H1 (cell line): ENCODE measurements around the gene HS3ST5. TPM values are rescaled to one million over a fixed set of nuclear protein-coding genes. Genes with fewer than 3 reads are reported as not detected.

Experiments
- CTCF ChIA-PET: fragments of 300-600 bp; sonication (Branson Sonifier 250); formaldehyde crosslinking; loops from one replicate; lab custom pipeline; 2021; ENCODE audit not compliant: partially characterized antibody; lab: Charles Lee
- POLR2A ChIA-PET: fragments of 300-600 bp; sonication (Branson Sonifier 250); formaldehyde crosslinking; loops from one replicate; lab custom pipeline; 2021; ENCODE audit warnings: inconsistent platforms; ENCODE audit not compliant: partially characterized antibody; lab: Charles Lee
- DNase-seq, 2 experiments: peaks; one replicate each; pipeline versions ENCODE4 v3.0.0 to v3.0.0-alpha.2; 2010 to 2022; ENCODE audit warnings: low spot score in 2 of 2, low read depth in 1 of 2, mixed read lengths in 1 of 2
- FAIRE-seq: peaks from 2 replicates; lab custom pipeline; 2011; peaks lifted over from hg19 to GRCh38; lab: Jason Lieb, UNC
- H2AFZ ChIP-seq: 2 replicates; pipeline ENCODE4 v1.8.1; 2012; ENCODE audit warnings: low read length, inconsistent platforms
- H2AK5ac ChIP-seq: 2 replicates; pipeline ENCODE4 v1.6.1; 2013; ENCODE audit warnings: low read depth, low read length
- H2BK120ac ChIP-seq: replicated peaks from 2 replicates; pipeline ENCODE3; 2013; ENCODE audit warnings: low read depth, low read length, inconsistent platforms
- H2BK12ac ChIP-seq: 2 replicates; pipeline ENCODE4 v1.6.1; 2013; ENCODE audit warnings: low read depth, low read length
- H2BK15ac ChIP-seq: 2 replicates; pipeline ENCODE4 v1.6.1; 2013; ENCODE audit warnings: low read length
- H2BK20ac ChIP-seq: 2 replicates; pipeline ENCODE4 v1.6.1; 2013; ENCODE audit warnings: low read length
- H2BK5ac ChIP-seq: 2 replicates; pipeline ENCODE4 v1.6.1; 2013; ENCODE audit warnings: low read depth, low read length
- H3K14ac ChIP-seq: 2 replicates; pipeline ENCODE4 v1.6.1; 2013; ENCODE audit warnings: inconsistent platforms; ENCODE audit not compliant: insufficient read length
- H3K18ac ChIP-seq: 2 replicates; pipeline ENCODE4 v1.6.1; 2013; ENCODE audit warnings: low read length; ENCODE audit errors: extremely low read depth
- H3K23ac ChIP-seq: 2 replicates; pipeline ENCODE4 v1.6.1; 2013; ENCODE audit warnings: inconsistent platforms; ENCODE audit not compliant: insufficient read length
- H3K23me2 ChIP-seq: 2 replicates; pipeline ENCODE4 v1.6.1; 2013; ENCODE audit warnings: low read depth, low read length
- H3K27ac ChIP-seq: 2 replicates; pipeline ENCODE4 v1.6.1; 2011; ENCODE audit warnings: low read depth, low read length, inconsistent platforms
- H3K27me3 ChIP-seq, 4 experiments: replicated peaks in 1 of 4; 1 replicate in 1 of 4; 2 replicates in 3 of 4; pipeline versions ENCODE4 v1.6.1 to v1.8.1; 2011 to 2013; ENCODE audit warnings: low read length in 3 of 4, mild to moderate bottlenecking in 3 of 4, inconsistent platforms in 2 of 4, mixed read lengths in 2 of 4, moderate library complexity in 1 of 4; ENCODE audit not compliant: control insufficient read depth in 3 of 4, insufficient read depth in 3 of 4; ENCODE audit errors: extremely low read depth in 1 of 4
- H3K36me3 ChIP-seq, 4 experiments: 2 replicates each; pipeline versions ENCODE4 v1.6.1 to v1.8.1; 2011 to 2013; ENCODE audit warnings: mild to moderate bottlenecking in 4 of 4, low read length in 3 of 4, moderate library complexity in 2 of 4, control low read depth in 1 of 4, inconsistent platforms in 1 of 4; ENCODE audit not compliant: insufficient read depth in 4 of 4, control insufficient read depth in 2 of 4
- H3K4ac ChIP-seq: replicated peaks from 2 replicates; pipeline ENCODE3; 2013; ENCODE audit warnings: low read length, low read depth, mixed read lengths, inconsistent platforms; ENCODE audit not compliant: insufficient read length
- H3K4me1 ChIP-seq, 4 experiments: replicated peaks in 1 of 4; 1 replicate in 1 of 4; 2 replicates in 3 of 4; pipeline versions ENCODE4 v1.6.1 to v1.8.1; 2011 to 2013; ENCODE audit warnings: low read length in 3 of 4, inconsistent platforms in 2 of 4, mixed read lengths in 1 of 4; ENCODE audit not compliant: insufficient read depth in 4 of 4, control insufficient read depth in 3 of 4
- H3K4me2 ChIP-seq, 2 experiments: 2 replicates each; pipeline versions ENCODE4 v1.6.1 to v1.8.1; 2011 to 2013; ENCODE audit warnings: low read depth in 2 of 2, low read length in 2 of 2, control low read depth in 1 of 2, inconsistent platforms in 1 of 2, mild to moderate bottlenecking in 1 of 2; ENCODE audit not compliant: insufficient read depth in 1 of 2
- H3K4me3 ChIP-seq, 4 experiments: fragments of 200-600, 300-600 bp in 1 of 4; sonication (generic), shearing (Covaris generic), sonication (Bioruptor Twin) in 1 of 4; 2 replicates each; pipeline versions ENCODE4 v1.5.1 to v1.8.1; 2011 to 2016; ENCODE audit warnings: low read length in 4 of 4, low read depth in 3 of 4, control low read depth in 2 of 4, inconsistent platforms in 2 of 4, mild to moderate bottlenecking in 2 of 4, mixed read lengths in 1 of 4, moderate library complexity in 1 of 4; ENCODE audit not compliant: insufficient read depth in 2 of 4; ENCODE audit errors: extremely low read depth in 1 of 4
- H3K56ac ChIP-seq: replicated peaks from 2 replicates; pipeline ENCODE3; 2013; ENCODE audit warnings: low read depth, mild to moderate bottlenecking, mixed read lengths, low read length, inconsistent platforms; ENCODE audit not compliant: insufficient read length
- H3K79me1 ChIP-seq: 2 replicates; pipeline ENCODE4 v1.6.1; 2013; ENCODE audit warnings: low read depth, low read length, control low read depth
- H3K79me2 ChIP-seq, 2 experiments: 2 replicates each; pipeline versions ENCODE4 v1.6.1 to v1.8.1; 2012 to 2013; ENCODE audit warnings: low read length in 2 of 2, mild to moderate bottlenecking in 2 of 2, inconsistent platforms in 1 of 2; ENCODE audit not compliant: insufficient read depth in 2 of 2, control insufficient read depth in 1 of 2
- H3K9ac ChIP-seq, 4 experiments: replicated peaks in 1 of 4; 1 replicate in 1 of 4; 2 replicates in 3 of 4; pipeline versions ENCODE4 v1.6.1 to v1.8.1; 2011 to 2013; ENCODE audit warnings: low read depth in 3 of 4, low read length in 3 of 4, control low read depth in 2 of 4, mild to moderate bottlenecking in 2 of 4, moderate library complexity in 2 of 4, inconsistent platforms in 1 of 4; ENCODE audit errors: extremely low read depth in 1 of 4
- H3K9me3 ChIP-seq, 2 experiments: 2 replicates each; pipeline versions ENCODE4 v1.6.1 to v1.8.1; 2012 to 2013; ENCODE audit warnings: mild to moderate bottlenecking in 2 of 2, moderate library complexity in 2 of 2, control low read depth in 1 of 2, inconsistent platforms in 1 of 2, low read depth in 1 of 2, low read length in 1 of 2, mixed read lengths in 1 of 2; ENCODE audit not compliant: insufficient read depth in 2 of 2
- H4K20me1 ChIP-seq, 2 experiments: replicated peaks in 1 of 2; 2 replicates each; pipeline versions ENCODE3 to v1.8.1; 2011 to 2013; ENCODE audit warnings: inconsistent platforms in 2 of 2, low read length in 2 of 2, mild to moderate bottlenecking in 1 of 2; ENCODE audit not compliant: insufficient read depth in 2 of 2, control insufficient read depth in 1 of 2
- H4K5ac ChIP-seq: 2 replicates; pipeline ENCODE4 v1.6.1; 2013; ENCODE audit warnings: low read length, low read depth, mixed read lengths, inconsistent platforms; ENCODE audit not compliant: insufficient read length
- H4K8ac ChIP-seq: 2 replicates; pipeline ENCODE4 v1.8.0; 2013; ENCODE audit warnings: mild to moderate bottlenecking, moderate library complexity, low read length, inconsistent platforms; ENCODE audit not compliant: insufficient read depth; ENCODE audit errors: extremely low read depth
- H4K91ac ChIP-seq: replicated peaks from 2 replicates; pipeline ENCODE3; 2013; ENCODE audit warnings: low read length, mixed read lengths, inconsistent platforms; ENCODE audit not compliant: insufficient read length
- CHD1 ChIP-seq: IDR thresholded peaks from 2 replicates; pipeline ENCODE4 v1.6.1; 2012; ENCODE audit warnings: low read depth, low read length, improper control_type of control experiment
- EP300 ChIP-seq, 2 experiments: IDR thresholded peaks; 1 replicate in 1 of 2; 2 replicates in 1 of 2; pipeline ENCODE4 v1.6.1; 2011 to 2012; ENCODE audit warnings: low read depth in 2 of 2, low read length in 2 of 2, mild to moderate bottlenecking in 2 of 2, borderline replicate concordance in 1 of 2, inconsistent platforms in 1 of 2, moderate library complexity in 1 of 2
- JUND ChIP-seq: IDR thresholded peaks from 2 replicates; pipeline ENCODE4 v1.6.1; 2011; ENCODE audit warnings: mild to moderate bottlenecking, improper control_type of control experiment, low read length
- KDM5A ChIP-seq: fragments of 200-600 bp; IDR thresholded peaks from 2 replicates; pipeline ENCODE4 v1.7.1; 2012; ENCODE audit warnings: mild to moderate bottlenecking, low read length, inconsistent platforms, mixed read lengths
- MAFK ChIP-seq: IDR thresholded peaks from 2 replicates; pipeline ENCODE4 v1.6.1; 2012; ENCODE audit warnings: low read depth, mild to moderate bottlenecking, improper control_type of control experiment, low read length
- NRF1 ChIP-seq: IDR thresholded peaks from 2 replicates; pipeline ENCODE4 v1.6.1; 2011; ENCODE audit warnings: mild to moderate bottlenecking, low read depth, low read length, improper control_type of control experiment
- POU5F1 ChIP-seq: IDR thresholded peaks from 2 replicates; pipeline ENCODE4 v1.6.1; 2011; ENCODE audit warnings: low read depth, mild to moderate bottlenecking, low read length, moderate library complexity
- RBBP5 ChIP-seq: IDR thresholded peaks from 2 replicates; pipeline ENCODE4 v1.7.1; 2012; ENCODE audit warnings: low read depth, mild to moderate bottlenecking, inconsistent platforms, low read length, moderate library complexity, borderline replicate concordance
- SIN3A ChIP-seq, 2 experiments: IDR thresholded peaks in 1 of 2; conservative IDR thresholded peaks in 1 of 2; 2 replicates each; pipeline ENCODE4 v1.6.1; 2011 to 2012; ENCODE audit warnings: low read length in 2 of 2, improper control_type of control experiment in 1 of 2, low read depth in 1 of 2, mild to moderate bottlenecking in 1 of 2
- SUZ12 ChIP-seq: fragments of 200-600 bp; sonication (generic); IDR thresholded peaks from 2 replicates; pipeline ENCODE4 v1.6.1; 2012; ENCODE audit warnings: mild to moderate bottlenecking, inconsistent platforms, low read length, moderate library complexity, mixed read lengths
- WGBS, 2 experiments: shearing (Covaris generic) in 1 of 2; methylation state at CpG; one replicate each; pipeline versions ENCODE4 v1.1.6 to v1.1.7; 2013 to 2015; ENCODE audit warnings: low lambda C conversion rate in 2 of 2, mixed read lengths in 2 of 2, inconsistent platforms in 1 of 2, low coverage in 1 of 2, missing lambda C conversion rate in 1 of 2; ENCODE audit not compliant: insufficient replicate concordance in 2 of 2, insufficient coverage in 1 of 2, insufficient read length in 1 of 2; ENCODE audit errors: extremely low coverage in 1 of 2, missing lambda C conversion rate in 1 of 2; 5-methylcytosine and 5-hydroxymethylcytosine counted together
- polyA plus RNA-seq, 7 experiments: library from polyadenylated mRNA; depleted of rRNA in 3 of 7; stranded (reverse) in 5 of 7; unstranded in 2 of 7; fragments of >200 nt in 5 of 7; fragments of 200-250 nt in 2 of 7; gene quantifications; 1 replicate in 5 of 7; 2 replicates in 1 of 7; 4 replicates in 1 of 7; pipeline versions ENCODE4 v1.2.1 to v1.2.3, GENCODE V29; 2011 to 2013; ENCODE audit warnings: missing spikeins in 2 of 7, mixed read lengths in 2 of 7
- total RNA-seq: library from RNA; stranded (reverse); fragmentation: NEBNext Ultra II Directional; extraction: Animal tissue kit (Norgen Biotek cat#: 25700); gene quantifications from 2 replicates; pipeline ENCODE4 v1.2.1, GENCODE V29; 2021
- TF ChIP-seq, protein P1 (sequence below): IDR thresholded peaks from 2 replicates; pipeline ENCODE4 v1.6.1; 2012; ENCODE audit warnings: inconsistent platforms

The HS3ST5 gene
- total and polyA plus RNA-seq, 2 of the 8 experiments (the other 6 are each of a cell fraction or from before 2014, with no cell fraction given): 1.2 to 9.9 TPM

- Histone ChIP-seq H3K79me2 (no peaks in the 10 kb centered on the region), H2BK5ac (no peak overlapping the region), H4K8ac (no peak overlapping the region), H4K91ac (no peak overlapping the region), H3K4me2 (no peak overlapping the region), H3K4me3 (no peak overlapping the region), H2BK15ac (no peak overlapping the region), H3K36me3 (no peaks in the 10 kb centered on the region), H3K4ac (no peak overlapping the region), H3K18ac (no peak overlapping the region), H2AFZ (no peak overlapping the region), H3K23ac (no peak overlapping the region), H2AK5ac (no peak overlapping the region), H3K9me3 (0 out of 4 replicates have a peak, but pooled peaks cover 0 to under 1% of the 10 kb centered on the region in 2 experiments), H2BK120ac (no peak overlapping the region), H3K27ac (no peak overlapping the region), H3K4me1 (no peaks in the 10 kb centered on the region), H3K14ac (no peak overlapping the region), H2BK20ac (no peak overlapping the region), H4K5ac (no peak overlapping the region), H3K56ac (no peak overlapping the region), H3K23me2 (no peaks in the 10 kb centered on the region), H4K20me1 (no peaks in the 10 kb centered on the region), H3K9ac (no peak overlapping the region), H2BK12ac (no peak overlapping the region), H3K27me3 (no peaks in the 10 kb centered on the region), H3K79me1 (no peaks in the 10 kb centered on the region)
- DNase-seq (no peak), FAIRE-seq (no peak)
- CTCF ChIA-PET: interaction anchor here (1.1 to 1.4 kb wide), 3 partner anchors 8 to 40 kb away, joined by 3 to 5 read pairs (median 4); no protein-coding TSS in a partner anchor
- POLR2A ChIA-PET: interaction anchor here (0.6 kb wide), 1 partner anchor 935 kb away, joined by 3 read pairs; no protein-coding TSS in a partner anchor
- 94% methylated on average over 3 of the region's 3 CpGs; no CpG with 5 or more reads in 1 of the 2 experiments for WGBS, 2 experiments
- TF ChIP-seq CHD1 (no peak), EP300 (IDR thresholded peaks at IDR 0.05; ENCODE audit: borderline replicate concordance in 1 of 2, low read depth in 2 of 2, low read length in 2 of 2) (no peak), POU5F1 (no peak), KDM5A (no peak), NRF1 (no peak), JUND (no peak), SIN3A (conservative IDR thresholded peaks at IDR 0.05 in 1 of 2, IDR thresholded peaks at IDR 0.05 in 1 of 2; ENCODE audit: low read depth in 1 of 2, low read length in 2 of 2) (no peak), RBBP5 (no peak), SUZ12 (no peak), MAFK (no peak)
- TF ChIP-seq, protein P1, sequence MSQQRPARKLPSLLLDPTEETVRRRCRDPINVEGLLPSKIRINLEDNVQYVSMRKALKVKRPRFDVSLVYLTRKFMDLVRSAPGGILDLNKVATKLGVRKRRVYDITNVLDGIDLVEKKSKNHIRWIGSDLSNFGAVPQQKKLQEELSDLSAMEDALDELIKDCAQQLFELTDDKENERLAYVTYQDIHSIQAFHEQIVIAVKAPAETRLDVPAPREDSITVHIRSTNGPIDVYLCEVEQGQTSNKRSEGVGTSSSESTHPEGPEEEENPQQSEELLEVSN: no peak
These were observed 274.1 kb downstream of the HS3ST5 start for GRCh38 chr6:114068771-114069170.
